Measurements from ENCODE around the gene ITGA6.

Gene ITGA6

GRCh38 chr2:172427256-172427989 is at the start of gene ITGA6:
Gene ITGA6, plus strand, starts transcription at chr2:172427586.
- DNase-seq, result no peak

GRCh38 chr2:172380436-172381274 is 46.7 kb upstream of the ITGA6 start:
- no peak for DNase-seq

- DNase-seq, result no peak
These were observed 45.9 kb upstream of the ITGA6 start for GRCh38 chr2:172381275-172382027.

GRCh38 chr2:172387361-172387760 is 40.0 kb upstream of the ITGA6 start:
- no peak for DNase-seq

- no peak for DNase-seq
These were observed 37.6 kb upstream of the ITGA6 start for GRCh38 chr2:172389685-172390339.

- DNase-seq, result no peak
These were observed 33.4 kb upstream of the ITGA6 start for GRCh38 chr2:172394002-172394401.

GRCh38 chr2:172395503-172395902 is 31.9 kb upstream of the ITGA6 start:
- no peak for DNase-seq

GRCh38 chr2:172397148-172397834 is 30.1 kb upstream of the ITGA6 start:
- no peak for DNase-seq

- no peak for DNase-seq
These were observed 28.9 kb upstream of the ITGA6 start for GRCh38 chr2:172398440-172398839.

GRCh38 chr2:172399765-172400164 is 27.6 kb upstream of the ITGA6 start:
- DNase-seq, result no peak

- DNase-seq, result no peak
These were observed 25.2 kb upstream of the ITGA6 start for GRCh38 chr2:172402198-172402597.

- DNase-seq, result no peak
These were observed 24.0 kb upstream of the ITGA6 start for GRCh38 chr2:172403402-172403801.

- DNase-seq, result peak; percentile 5
These were observed 23.4 kb upstream of the ITGA6 start for GRCh38 chr2:172403881-172404468.

- DNase-seq, result no peak
These were observed 22.6 kb upstream of the ITGA6 start for GRCh38 chr2:172404824-172405223.

- no peak for DNase-seq
These were observed 21.7 kb upstream of the ITGA6 start for GRCh38 chr2:172405673-172406072.

GRCh38 chr2:172408143-172408766 is 19.1 kb upstream of the ITGA6 start:
- peak; percentile 55 for DNase-seq

GRCh38 chr2:172409042-172409441 is 18.3 kb upstream of the ITGA6 start:
- no peak for DNase-seq

GRCh38 chr2:172412984-172413492 is 14.3 kb upstream of the ITGA6 start:
- DNase-seq, result no peak

GRCh38 chr2:172415157-172415864 is 12.1 kb upstream of the ITGA6 start:
- no peak for DNase-seq

GRCh38 chr2:172415865-172416183 is 11.6 kb upstream of the ITGA6 start:
- DNase-seq, result no peak
